ENCODE results near the gene GPER1.

GPER1 gene

GRCh38 chr7:1120791-1121190, 32.9 kb downstream of the GPER1 start:
- no peaks in the 10 kb centered on the region for H3K9me3 ChIP-seq (ENCODE audit: control insufficient read depth in 2 of 2, low read length in 2 of 2)
- H3K27ac ChIP-seq (ENCODE audit: low read depth in 2 of 2, low read length in 2 of 2), result no peak overlapping the region
- no peaks in the 10 kb centered on the region for H3K27me3 ChIP-seq (ENCODE audit: control insufficient read depth in 2 of 2, insufficient read depth in 2 of 2, low read length in 2 of 2)
- H3K9ac ChIP-seq (ENCODE audit: low read depth in 1 of 2, low read length in 2 of 2), result no peak overlapping the region
- no peak overlapping the region for H3K4me3 ChIP-seq (ENCODE audit: low read length in 2 of 2)
- H3K36me3 ChIP-seq (ENCODE audit: control insufficient read depth in 2 of 2, insufficient read depth in 2 of 2, low read length in 2 of 2), result no peaks in the 10 kb centered on the region
- peaks cover 0 to 4% of the 10 kb centered on the region in 2 donors for H3K4me1 ChIP-seq (ENCODE audit: control insufficient read depth in 2 of 2, insufficient read depth in 2 of 2, low read length in 2 of 2)

- no peaks in the 10 kb centered on the region for H3K9me3 ChIP-seq (ENCODE audit: control insufficient read depth in 2 of 2, low read length in 2 of 2)
- no peak overlapping the region for H3K27ac ChIP-seq (ENCODE audit: low read depth in 2 of 2, low read length in 2 of 2)
- H3K27me3 ChIP-seq (ENCODE audit: control insufficient read depth in 2 of 2, insufficient read depth in 2 of 2, low read length in 2 of 2), result no peaks in the 10 kb centered on the region
- no peak overlapping the region for H3K4me3 ChIP-seq (ENCODE audit: low read length in 2 of 2)
- H3K9ac ChIP-seq (ENCODE audit: low read depth in 1 of 2, low read length in 2 of 2), result no peak overlapping the region
- peaks cover 0 to 1% of the 10 kb centered on the region in 2 donors for H3K36me3 ChIP-seq (ENCODE audit: control insufficient read depth in 2 of 2, insufficient read depth in 2 of 2, low read length in 2 of 2)
- peaks cover 0 to 4% of the 10 kb centered on the region in 2 donors for H3K4me1 ChIP-seq (ENCODE audit: control insufficient read depth in 2 of 2, insufficient read depth in 2 of 2, low read length in 2 of 2)
Observed at GRCh38 chr7:1121476-1121875, 33.6 kb downstream of the GPER1 start.

- Histone ChIP-seq H3K9ac (ENCODE audit: low read depth in 1 of 2, low read length in 2 of 2) (no peak overlapping the region), H3K36me3 (ENCODE audit: control insufficient read depth in 2 of 2, insufficient read depth in 2 of 2, low read length in 2 of 2) (peaks cover 0 to 7% of the 10 kb centered on the region in 2 donors), H3K9me3 (ENCODE audit: control insufficient read depth in 2 of 2, low read length in 2 of 2) (no peaks in the 10 kb centered on the region), H3K27me3 (ENCODE audit: control insufficient read depth in 2 of 2, insufficient read depth in 2 of 2, low read length in 2 of 2) (no peaks in the 10 kb centered on the region), H3K4me3 (ENCODE audit: low read length in 2 of 2) (no peak overlapping the region), H3K4me1 (ENCODE audit: control insufficient read depth in 2 of 2, insufficient read depth in 2 of 2, low read length in 2 of 2) (peaks cover 0 to 4% of the 10 kb centered on the region in 2 donors), H3K27ac (ENCODE audit: low read depth in 2 of 2, low read length in 2 of 2) (no peak overlapping the region)
Observed at GRCh38 chr7:1121886-1122831, 34.2 kb downstream of the GPER1 start.

GRCh38 chr7:1122832-1123501, 35.1 kb downstream of the GPER1 start:
- H3K9me3 ChIP-seq (ENCODE audit: control insufficient read depth in 2 of 2, low read length in 2 of 2), result no peaks in the 10 kb centered on the region
- no peak overlapping the region for H3K4me3 ChIP-seq (ENCODE audit: low read length in 2 of 2)
- no peak overlapping the region for H3K27ac ChIP-seq (ENCODE audit: low read depth in 2 of 2, low read length in 2 of 2)
- H3K36me3 ChIP-seq (ENCODE audit: control insufficient read depth in 2 of 2, insufficient read depth in 2 of 2, low read length in 2 of 2), result peaks cover 0 to 7% of the 10 kb centered on the region in 2 donors
- H3K4me1 ChIP-seq (ENCODE audit: control insufficient read depth in 2 of 2, insufficient read depth in 2 of 2, low read length in 2 of 2), result peaks cover 0 to 4% of the 10 kb centered on the region in 2 donors
- H3K27me3 ChIP-seq (ENCODE audit: control insufficient read depth in 2 of 2, insufficient read depth in 2 of 2, low read length in 2 of 2), result no peaks in the 10 kb centered on the region
- H3K9ac ChIP-seq (ENCODE audit: low read depth in 1 of 2, low read length in 2 of 2), result no peak overlapping the region

- no peak overlapping the region for H3K4me3 ChIP-seq (ENCODE audit: low read length in 2 of 2)
- peaks cover 0 to 7% of the 10 kb centered on the region in 2 donors for H3K36me3 ChIP-seq (ENCODE audit: control insufficient read depth in 2 of 2, insufficient read depth in 2 of 2, low read length in 2 of 2)
- H3K27ac ChIP-seq (ENCODE audit: low read depth in 2 of 2, low read length in 2 of 2), result peak overlapping the region in 1 of 2 donors; percentile 22
- H3K27me3 ChIP-seq (ENCODE audit: control insufficient read depth in 2 of 2, insufficient read depth in 2 of 2, low read length in 2 of 2), result no peaks in the 10 kb centered on the region
- H3K9me3 ChIP-seq (ENCODE audit: control insufficient read depth in 2 of 2, low read length in 2 of 2), result no peaks in the 10 kb centered on the region
- H3K4me1 ChIP-seq (ENCODE audit: control insufficient read depth in 2 of 2, insufficient read depth in 2 of 2, low read length in 2 of 2), result peaks cover 0 to 4% of the 10 kb centered on the region in 2 donors
- H3K9ac ChIP-seq (ENCODE audit: low read depth in 1 of 2, low read length in 2 of 2), result no peak overlapping the region
Observed at GRCh38 chr7:1123715-1124114, 35.8 kb downstream of the GPER1 start.

- Histone ChIP-seq H3K4me3 (ENCODE audit: low read length in 2 of 2) (peak overlapping the region in 1 of 2 donors; percentile 20), H3K27ac (ENCODE audit: low read depth in 2 of 2, low read length in 2 of 2) (peak overlapping the region in 1 of 2 donors; percentile 22), H3K36me3 (ENCODE audit: control insufficient read depth in 2 of 2, insufficient read depth in 2 of 2, low read length in 2 of 2) (peaks cover 0 to 7% of the 10 kb centered on the region in 2 donors), H3K9me3 (ENCODE audit: control insufficient read depth in 2 of 2, low read length in 2 of 2) (no peaks in the 10 kb centered on the region), H3K4me1 (ENCODE audit: control insufficient read depth in 2 of 2, insufficient read depth in 2 of 2, low read length in 2 of 2) (peaks cover 0 to 4% of the 10 kb centered on the region in 2 donors), H3K9ac (ENCODE audit: low read depth in 1 of 2, low read length in 2 of 2) (peak overlapping the region in 1 of 2 donors; percentile 33), H3K27me3 (ENCODE audit: control insufficient read depth in 2 of 2, insufficient read depth in 2 of 2, low read length in 2 of 2) (no peaks in the 10 kb centered on the region)
Observed at GRCh38 chr7:1124164-1124563, 36.3 kb downstream of the GPER1 start.

- H3K27ac ChIP-seq (ENCODE audit: low read depth in 2 of 2, low read length in 2 of 2), result no peak overlapping the region
- H3K9ac ChIP-seq (ENCODE audit: low read depth in 1 of 2, low read length in 2 of 2), result no peak overlapping the region
- no peaks in the 10 kb centered on the region for H3K9me3 ChIP-seq (ENCODE audit: control insufficient read depth in 2 of 2, low read length in 2 of 2)
- H3K4me1 ChIP-seq (ENCODE audit: control insufficient read depth in 2 of 2, insufficient read depth in 2 of 2, low read length in 2 of 2), result peaks cover 0 to 4% of the 10 kb centered on the region in 2 donors
- H3K27me3 ChIP-seq (ENCODE audit: control insufficient read depth in 2 of 2, insufficient read depth in 2 of 2, low read length in 2 of 2), result no peaks in the 10 kb centered on the region
- H3K36me3 ChIP-seq (ENCODE audit: control insufficient read depth in 2 of 2, insufficient read depth in 2 of 2, low read length in 2 of 2), result peaks cover 0 to 7% of the 10 kb centered on the region in 2 donors
- H3K4me3 ChIP-seq (ENCODE audit: low read length in 2 of 2), result no peak overlapping the region
Observed at GRCh38 chr7:1124816-1125602, 37.1 kb downstream of the GPER1 start.

GRCh38 chr7:1125603-1125969, 37.7 kb downstream of the GPER1 start:
- H3K4me1 ChIP-seq (ENCODE audit: control insufficient read depth in 2 of 2, insufficient read depth in 2 of 2, low read length in 2 of 2), result peaks cover 0 to 4% of the 10 kb centered on the region in 2 donors
- H3K27me3 ChIP-seq (ENCODE audit: control insufficient read depth in 2 of 2, insufficient read depth in 2 of 2, low read length in 2 of 2), result no peaks in the 10 kb centered on the region
- H3K9ac ChIP-seq (ENCODE audit: low read depth in 1 of 2, low read length in 2 of 2), result no peak overlapping the region
- H3K4me3 ChIP-seq (ENCODE audit: low read length in 2 of 2), result no peak overlapping the region
- no peaks in the 10 kb centered on the region for H3K9me3 ChIP-seq (ENCODE audit: control insufficient read depth in 2 of 2, low read length in 2 of 2)
- no peak overlapping the region for H3K27ac ChIP-seq (ENCODE audit: low read depth in 2 of 2, low read length in 2 of 2)
- H3K36me3 ChIP-seq (ENCODE audit: control insufficient read depth in 2 of 2, insufficient read depth in 2 of 2, low read length in 2 of 2), result peaks cover 0 to 7% of the 10 kb centered on the region in 2 donors

- Histone ChIP-seq H3K9ac (ENCODE audit: low read depth in 1 of 2, low read length in 2 of 2) (no peak overlapping the region), H3K36me3 (ENCODE audit: control insufficient read depth in 2 of 2, insufficient read depth in 2 of 2, low read length in 2 of 2) (peaks cover 0 to 7% of the 10 kb centered on the region in 2 donors), H3K27me3 (ENCODE audit: control insufficient read depth in 2 of 2, insufficient read depth in 2 of 2, low read length in 2 of 2) (no peaks in the 10 kb centered on the region), H3K4me3 (ENCODE audit: low read length in 2 of 2) (no peak overlapping the region), H3K27ac (ENCODE audit: low read depth in 2 of 2, low read length in 2 of 2) (no peak overlapping the region), H3K4me1 (ENCODE audit: control insufficient read depth in 2 of 2, insufficient read depth in 2 of 2, low read length in 2 of 2) (peaks cover 0 to 4% of the 10 kb centered on the region in 2 donors), H3K9me3 (ENCODE audit: control insufficient read depth in 2 of 2, low read length in 2 of 2) (no peaks in the 10 kb centered on the region)
Observed at GRCh38 chr7:1127001-1127400, 39.1 kb downstream of the GPER1 start.

Measured in mucosa of rectum (tissue), 2 donors.